Kidney epithelial cell (primary cell): ENCODE data around the gene ADGRA1. TPM values are rescaled to one million over a fixed set of nuclear protein-coding genes. Genes with fewer than 3 reads are reported as not detected.

Experiments used
- DNase-seq: peaks from one replicate; pipeline ENCODE4 v3.0.0-alpha.2; 2010; ENCODE audit warnings: low read depth
- H3K27me3 ChIP-seq: 2 replicates; pipeline ENCODE4 v1.6.0; 2011; ENCODE audit warnings: low read length; ENCODE audit not compliant: control insufficient read depth, insufficient read depth
- H3K36me3 ChIP-seq: 2 replicates; pipeline ENCODE4 v1.5.1; 2011; ENCODE audit warnings: low read length; ENCODE audit not compliant: control insufficient read depth, insufficient read depth
- H3K4me3 ChIP-seq: 2 replicates; pipeline ENCODE4 v1.5.1; 2011; ENCODE audit warnings: low read depth, mild to moderate bottlenecking, control low read depth, low read length
- CTCF ChIP-seq: IDR thresholded peaks from 2 replicates; pipeline ENCODE4 v1.5.1; 2011; ENCODE audit warnings: mild to moderate bottlenecking, moderate library complexity, low read length, control low read depth, inconsistent platforms; ENCODE audit not compliant: insufficient read depth, poor library complexity, severe bottlenecking
- total RNA-seq: library from RNA; depleted of rRNA; stranded (reverse); fragments of >200 nt; gene quantifications from 2 replicates; pipeline ENCODE4 v1.2.3, GENCODE V29; 2015

ADGRA1 gene
- total RNA-seq, 1 donor from 2014 or later, result not detected

DNA sequence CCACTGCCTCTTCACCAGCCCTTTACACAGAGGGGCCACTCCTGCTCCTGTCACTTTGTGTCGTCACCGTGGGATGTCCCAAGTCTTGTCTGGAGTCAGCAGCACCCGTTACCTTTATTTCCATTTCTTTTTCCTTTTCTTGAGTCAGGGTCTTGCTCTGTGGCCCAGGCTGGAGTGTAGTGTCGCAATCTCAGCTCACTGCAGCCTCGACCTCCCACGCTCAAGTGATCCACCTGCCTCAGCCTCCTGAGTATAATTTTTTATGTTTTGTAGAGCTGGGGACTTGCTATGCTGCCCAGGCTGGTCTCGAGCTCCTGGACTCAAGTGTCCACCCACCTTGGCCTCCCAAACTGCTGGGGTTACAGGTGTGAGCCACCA is 28.6 kb upstream of the ADGRA1 start:
- Histone ChIP-seq H3K27me3 (no peaks in the 10 kb centered on the region), H3K36me3 (no peaks in the 10 kb centered on the region), H3K4me3 (no peak overlapping the region)
- DNase-seq, result no peak
- no peak for TF ChIP-seq CTCF

- no peak for TF ChIP-seq CTCF
- no peak for DNase-seq
- no peak overlapping the region for H3K4me3 ChIP-seq
Observed at GRCh38 chr10:133059571-133059970, 28.2 kb upstream of the ADGRA1 start.

DNA sequence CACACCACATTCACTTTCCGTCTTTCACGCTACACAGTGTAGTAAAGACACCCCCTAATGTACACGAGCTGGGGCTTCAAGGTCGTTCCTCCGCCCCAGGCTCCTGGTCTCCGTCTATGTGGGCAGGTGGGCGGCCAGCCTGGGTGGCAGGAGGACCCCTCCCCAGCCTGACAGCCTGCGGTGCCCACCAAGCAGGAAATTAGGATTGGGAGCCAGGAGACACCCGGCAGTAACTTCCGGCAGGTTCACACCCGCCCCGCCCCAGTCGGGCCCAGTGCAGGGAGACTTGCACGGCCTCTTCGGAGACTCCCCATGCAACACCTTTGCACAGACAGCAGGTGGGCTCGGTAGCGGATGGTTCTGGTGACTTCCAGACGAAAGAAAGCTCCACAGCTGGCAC is 27.7 kb upstream of the ADGRA1 start:
- DNase-seq, result no peak
- no peak overlapping the region for H3K4me3 ChIP-seq
- no peak for TF ChIP-seq CTCF
- no peaks in the 10 kb centered on the region for H3K27me3 ChIP-seq
- H3K36me3 ChIP-seq, result no peaks in the 10 kb centered on the region

More at GRCh38 chr10:133059571-133059970, 28.2 kb upstream of the ADGRA1 start:
- H3K27me3 ChIP-seq, result no peaks in the 10 kb centered on the region
- H3K36me3 ChIP-seq, result no peaks in the 10 kb centered on the region

GRCh38 chr10:133060466-133060865 is 27.3 kb upstream of the ADGRA1 start:
- Histone ChIP-seq H3K36me3 (no peaks in the 10 kb centered on the region), H3K4me3 (no peak overlapping the region), H3K27me3 (no peaks in the 10 kb centered on the region)
- DNase-seq, result no peak
- TF ChIP-seq CTCF, result no peak

GRCh38 chr10:133060881-133061280 is 26.8 kb upstream of the ADGRA1 start:
- Histone ChIP-seq H3K4me3 (no peak overlapping the region), H3K36me3 (no peaks in the 10 kb centered on the region), H3K27me3 (no peaks in the 10 kb centered on the region)
- TF ChIP-seq CTCF, result no peak
- no peak for DNase-seq

DNA sequence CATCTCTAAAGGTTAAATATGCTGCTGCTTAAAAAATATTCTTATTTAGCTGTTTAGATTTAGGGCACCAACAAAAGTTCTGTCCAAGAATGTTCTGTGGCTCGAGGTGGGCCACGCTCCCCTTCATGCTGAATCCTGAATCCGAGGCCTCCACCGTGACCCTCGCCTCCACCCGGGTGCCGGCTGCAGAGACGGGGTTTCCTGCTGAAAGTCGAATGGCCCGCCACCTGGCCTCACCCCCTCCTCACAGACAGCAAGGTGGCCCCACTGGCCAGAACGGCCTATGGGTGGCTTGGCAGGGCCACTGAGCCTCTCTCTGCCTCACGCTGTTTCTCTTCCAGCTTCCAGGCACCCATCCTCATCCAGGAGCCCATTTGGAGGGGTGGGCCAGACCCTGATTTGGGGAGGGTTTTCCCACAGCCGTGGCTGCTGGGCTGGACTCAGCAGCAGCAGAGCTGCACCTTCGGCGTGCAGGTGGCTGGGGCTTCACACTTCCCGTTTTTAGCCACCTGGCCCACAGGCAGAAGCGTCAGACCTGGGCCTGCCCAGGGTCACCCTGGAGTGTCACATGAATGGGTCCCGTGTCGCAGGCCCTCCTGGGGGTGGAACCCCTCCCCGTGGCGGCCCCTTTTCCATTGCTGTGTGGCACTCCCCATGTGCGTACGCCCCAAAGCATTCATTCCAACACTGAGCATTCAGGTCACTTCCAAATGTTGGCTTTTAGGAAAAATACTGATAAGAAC is 26.3 kb upstream of the ADGRA1 start:
- Histone ChIP-seq H3K36me3 (no peaks in the 10 kb centered on the region), H3K4me3 (no peak overlapping the region), H3K27me3 (no peaks in the 10 kb centered on the region)
- DNase-seq, result no peak
- TF ChIP-seq CTCF, result no peak
